ENCODE data around the gene PTPN14.

PTPN14 gene

GRCh38 chr1:214319938-214320337, 231.5 kb downstream of the PTPN14 start:
- TF ChIP-seq CTCF (IDR thresholded peaks at IDR 0.05; ENCODE audit: low read depth, low read length), result no peak
- no peak for DNase-seq (ENCODE audit: extremely low read depth, low read depth)

- no peak for TF ChIP-seq CTCF (IDR thresholded peaks at IDR 0.05; ENCODE audit: low read depth, low read length)
- DNase-seq (ENCODE audit: extremely low read depth, low read depth), result no peak
Observed at GRCh38 chr1:214318956-214319736, 232.3 kb downstream of the PTPN14 start.

- no peak for TF ChIP-seq CTCF (IDR thresholded peaks at IDR 0.05; ENCODE audit: low read depth, low read length)
- DNase-seq (ENCODE audit: extremely low read depth, low read depth), result no peak
Observed at GRCh38 chr1:214318356-214318755, 233.0 kb downstream of the PTPN14 start.

GRCh38 chr1:214317734-214318133, 233.7 kb downstream of the PTPN14 start:
- TF ChIP-seq CTCF (IDR thresholded peaks at IDR 0.05; ENCODE audit: low read depth, low read length), result no peak
- no peak for DNase-seq (ENCODE audit: extremely low read depth, low read depth)

- no peak for DNase-seq (ENCODE audit: extremely low read depth, low read depth)
- TF ChIP-seq CTCF (IDR thresholded peaks at IDR 0.05; ENCODE audit: low read depth, low read length), result no peak
Observed at GRCh38 chr1:214317300-214317699, 234.1 kb downstream of the PTPN14 start.

GRCh38 chr1:214316593-214316992, 234.8 kb downstream of the PTPN14 start:
- no peak for TF ChIP-seq CTCF (IDR thresholded peaks at IDR 0.05; ENCODE audit: low read depth, low read length)
- no peak for DNase-seq (ENCODE audit: extremely low read depth, low read depth)

GRCh38 chr1:214314178-214314843, 237.1 kb downstream of the PTPN14 start:
- no peak for DNase-seq (ENCODE audit: extremely low read depth, low read depth)
- no peak for TF ChIP-seq CTCF (IDR thresholded peaks at IDR 0.05; ENCODE audit: low read depth, low read length)

Measured in AG09319 (cell line).